ENCODE results near the gene TRIM67.

TRIM67 gene

DNA sequence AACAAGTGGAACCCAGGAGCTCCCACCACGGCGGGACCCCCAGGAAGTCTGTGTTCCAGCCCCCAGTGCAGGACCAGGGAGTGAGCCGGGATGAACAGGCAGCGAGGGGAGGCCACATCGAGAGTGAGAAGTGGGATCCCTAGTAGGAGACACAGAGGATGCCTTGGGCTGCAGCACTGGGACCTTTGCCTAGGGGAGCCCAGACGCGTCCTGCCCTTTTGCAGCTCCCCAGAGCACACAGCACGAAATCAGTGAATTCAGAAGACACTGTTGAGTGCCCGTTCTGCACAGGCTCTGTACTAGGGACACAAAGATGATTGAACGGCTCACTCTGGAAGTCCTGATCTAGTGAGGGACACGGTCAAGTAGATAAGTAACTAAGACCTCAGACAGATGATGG, 23.5 kb downstream of the TRIM67 start:
- DNase-seq, result no peak

DNA sequence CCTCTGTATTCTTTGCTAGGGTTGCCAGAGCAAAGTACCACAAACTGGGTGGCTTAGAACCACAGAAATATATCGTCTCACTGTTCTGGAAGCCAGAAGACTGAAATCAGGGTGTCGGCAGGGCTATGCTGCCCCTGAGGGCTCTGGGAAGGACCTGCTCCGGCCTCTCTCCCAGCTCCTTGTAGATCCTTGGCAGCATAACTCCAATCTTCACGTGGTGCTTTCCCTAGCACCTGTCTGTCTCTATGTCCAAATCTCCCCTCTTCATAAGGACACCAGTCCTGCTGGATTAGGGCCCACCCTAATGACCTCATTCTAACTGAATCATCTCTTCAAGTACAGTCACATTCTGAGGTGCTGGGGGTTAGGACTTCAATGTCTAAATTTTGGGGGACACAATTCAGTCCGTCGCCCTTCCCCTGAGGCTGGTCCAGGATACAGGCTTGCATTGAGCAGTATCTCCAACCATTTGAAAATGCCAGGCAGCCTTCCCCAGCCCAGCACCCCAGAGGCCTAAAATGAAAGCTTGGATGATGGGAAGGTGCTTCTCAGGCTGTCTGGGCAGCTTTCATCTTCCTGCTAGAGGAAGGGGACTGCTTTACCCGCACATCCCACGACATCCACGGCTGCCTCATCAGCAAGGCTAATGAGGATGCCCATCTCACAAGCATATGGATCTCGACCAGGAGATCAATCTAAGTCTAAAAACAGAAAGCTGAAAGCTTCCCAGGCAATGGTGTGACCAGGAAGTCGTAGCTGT, 24.7 kb downstream of the TRIM67 start:
- no peak for DNase-seq

DNA sequence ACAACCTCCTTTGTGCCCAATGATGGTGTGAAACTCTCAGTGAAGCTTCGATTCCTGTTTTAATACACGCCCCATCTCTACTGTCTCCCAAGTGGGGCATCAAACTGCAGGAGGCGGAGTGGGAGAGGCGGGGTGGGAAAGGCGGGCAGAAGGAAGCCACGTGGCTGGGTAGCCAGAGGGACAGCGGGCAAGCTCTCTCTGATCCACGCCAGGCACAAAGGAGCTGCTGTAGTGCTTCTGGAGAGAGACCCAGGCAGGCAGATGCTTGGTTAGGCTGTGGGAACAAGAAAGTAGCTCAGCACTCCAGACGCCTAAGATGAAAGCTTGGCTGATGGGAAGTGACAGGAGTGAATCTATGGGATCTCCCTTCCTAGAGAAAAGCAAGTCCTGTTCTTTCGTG, 25.7 kb downstream of the TRIM67 start:
- DNase-seq, result no peak

DNA sequence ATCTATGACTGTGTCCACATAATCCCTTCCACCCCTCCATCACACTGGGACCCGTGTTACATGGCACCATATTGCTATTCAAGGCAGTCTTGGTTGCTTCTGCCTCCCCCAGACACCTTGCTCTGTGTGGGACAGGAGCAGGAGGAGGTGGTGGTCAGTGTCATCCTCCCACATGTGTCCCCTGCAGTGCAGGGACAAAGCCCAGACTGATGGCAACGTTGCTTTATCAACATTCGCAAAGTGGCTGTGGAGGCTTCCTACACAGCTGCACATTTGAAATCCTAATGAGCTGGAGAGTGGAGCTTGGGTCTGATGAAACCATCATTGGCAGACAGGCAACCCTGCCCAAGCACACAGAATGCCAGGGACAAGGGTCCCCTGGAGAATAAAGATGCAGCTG, 26.2 kb downstream of the TRIM67 start:
- DNase-seq, result no peak

DNA sequence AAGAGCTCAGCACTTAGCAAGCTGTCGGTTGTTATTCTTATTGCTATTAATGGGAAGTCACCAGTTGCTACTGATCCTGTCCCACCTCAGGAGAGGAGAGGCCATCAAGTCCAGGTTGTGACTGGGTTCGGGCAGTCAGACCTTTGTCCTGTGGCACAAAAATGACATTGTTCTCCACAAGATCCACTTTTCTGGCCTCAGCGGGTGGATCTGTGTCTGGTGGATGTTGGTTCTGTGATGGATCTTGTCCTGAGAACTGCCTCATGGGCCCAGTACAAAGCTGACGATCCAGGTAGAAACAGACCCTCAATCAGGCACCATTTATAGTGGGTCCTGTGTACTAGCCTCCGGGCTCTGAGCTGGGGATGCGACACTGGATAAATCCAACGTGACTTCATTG, 26.9 kb downstream of the TRIM67 start:
- DNase-seq, result no peak

DNA sequence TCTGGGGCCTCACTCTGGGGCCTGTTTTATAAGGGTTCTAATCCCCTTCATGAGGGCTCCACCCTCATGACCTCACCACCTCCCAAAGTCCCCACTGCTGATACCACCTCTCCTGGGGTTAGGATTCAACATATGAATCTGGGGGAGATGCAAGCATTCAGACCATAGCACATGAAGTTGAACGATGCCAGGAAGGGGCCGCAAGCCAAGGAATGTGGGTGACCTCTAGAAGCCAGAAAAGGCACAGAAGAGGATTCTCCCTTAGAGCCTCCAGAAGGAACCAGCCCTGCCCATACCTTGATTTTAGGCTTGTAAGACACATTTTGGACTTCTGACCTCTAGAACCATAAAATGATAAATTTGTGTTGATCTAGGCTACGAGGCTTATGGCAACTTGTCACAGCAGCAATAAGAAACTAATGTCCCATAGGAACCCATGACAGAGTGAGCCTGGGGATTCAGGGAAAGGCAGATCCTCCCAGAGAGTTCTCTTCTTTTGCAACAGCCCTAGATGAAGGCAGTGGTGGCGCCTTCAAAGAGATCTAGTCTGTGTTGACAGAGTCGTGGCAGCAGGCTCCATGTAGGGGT, 27.9 kb downstream of the TRIM67 start:
- DNase-seq, result no peak

DNA sequence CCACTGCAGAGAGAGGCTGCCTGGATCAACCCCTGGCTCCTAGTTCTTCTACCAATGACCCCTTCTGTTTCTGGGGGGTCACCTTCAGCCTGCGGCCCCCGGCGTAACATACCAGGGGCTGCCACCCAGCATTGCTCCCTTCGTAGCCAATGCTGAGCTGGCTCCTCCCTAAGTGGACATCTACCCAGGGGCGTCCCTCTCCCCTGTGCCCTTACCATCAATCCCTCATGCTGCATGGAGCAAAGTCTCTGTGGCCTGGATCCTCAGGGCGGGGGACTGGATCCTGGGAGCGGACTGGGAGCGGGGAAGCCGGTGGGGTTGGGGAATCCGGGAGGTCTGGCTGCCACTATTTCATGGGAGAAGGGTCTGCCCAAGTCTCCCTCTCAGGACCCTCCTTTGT, 28.6 kb downstream of the TRIM67 start:
- DNase-seq, result no peak

DNA sequence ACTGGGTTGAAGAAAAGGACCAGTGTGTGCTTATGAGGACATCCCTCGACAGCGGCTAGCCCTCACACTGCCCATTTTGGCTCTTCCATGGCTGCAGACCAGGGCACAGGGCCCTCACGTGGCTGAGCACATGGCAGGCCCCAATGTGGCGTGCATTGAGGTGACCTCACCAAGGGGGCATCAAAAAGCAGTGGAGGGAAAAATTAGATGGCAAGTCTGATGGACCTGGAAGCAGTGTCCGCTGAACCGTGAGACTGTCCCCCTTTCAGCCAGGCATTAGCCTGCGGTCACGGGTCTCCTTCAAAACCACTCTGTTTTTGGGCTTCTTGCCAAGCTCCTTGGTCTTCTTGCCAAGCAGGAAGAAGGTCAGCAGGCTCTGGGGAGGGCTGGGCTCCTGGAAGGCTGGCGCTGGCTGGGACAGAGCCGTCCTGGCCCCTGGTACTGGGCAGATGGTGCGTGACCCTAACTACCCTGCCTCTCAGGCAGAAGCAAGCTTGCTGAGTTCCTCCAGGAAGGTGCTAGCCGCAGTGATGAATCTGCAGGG, 30.8 kb downstream of the TRIM67 start:
- no peak for DNase-seq

DNA sequence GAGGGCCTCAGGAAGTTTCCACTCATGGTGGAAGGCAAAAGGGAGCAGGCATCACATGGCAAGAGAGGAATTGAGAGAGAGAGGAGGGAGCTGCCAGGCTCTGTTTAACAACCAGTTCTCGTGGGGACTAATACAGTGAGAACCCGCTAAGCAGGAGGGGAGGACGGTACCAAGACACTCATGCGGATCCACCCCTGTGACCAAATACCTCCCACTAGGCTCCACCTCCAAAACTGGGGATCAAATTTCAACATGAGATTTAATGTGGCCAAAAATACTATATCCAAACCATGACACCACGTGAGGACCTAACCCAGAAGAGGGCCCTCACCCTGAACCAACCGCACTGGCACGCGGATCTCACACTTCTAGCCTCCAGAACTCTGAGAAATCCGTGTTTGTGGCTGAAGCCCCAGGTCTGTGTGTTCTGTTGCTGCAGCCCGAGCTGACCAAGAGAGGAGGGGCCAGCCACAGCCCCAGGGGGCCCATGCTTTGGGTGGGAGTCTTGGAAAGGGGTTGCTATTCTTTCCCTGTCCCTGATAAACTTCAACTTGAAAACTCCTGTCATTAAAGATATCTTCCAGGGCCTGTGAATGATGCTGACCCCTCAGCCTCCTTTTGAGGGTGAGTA, 32.0 kb downstream of the TRIM67 start:
- no peak for DNase-seq

DNA sequence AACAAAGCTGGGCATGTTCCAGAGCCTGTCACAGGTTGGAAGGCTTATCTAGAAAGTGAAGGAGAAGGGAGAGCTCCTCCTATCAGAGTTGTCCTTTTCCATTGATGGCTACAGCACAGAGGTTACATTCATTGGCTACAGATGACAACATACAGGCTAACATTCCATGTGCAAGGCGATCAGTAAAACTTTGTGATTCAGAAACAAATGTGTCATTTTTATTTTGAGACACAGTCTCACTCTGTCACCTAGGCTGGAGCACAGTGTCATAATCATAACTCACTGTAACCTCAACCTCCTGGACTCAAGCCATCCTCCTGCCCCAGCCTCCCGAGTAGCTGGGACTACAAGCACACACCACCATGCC, 32.6 kb downstream of the TRIM67 start:
- no peak for DNase-seq

DNA sequence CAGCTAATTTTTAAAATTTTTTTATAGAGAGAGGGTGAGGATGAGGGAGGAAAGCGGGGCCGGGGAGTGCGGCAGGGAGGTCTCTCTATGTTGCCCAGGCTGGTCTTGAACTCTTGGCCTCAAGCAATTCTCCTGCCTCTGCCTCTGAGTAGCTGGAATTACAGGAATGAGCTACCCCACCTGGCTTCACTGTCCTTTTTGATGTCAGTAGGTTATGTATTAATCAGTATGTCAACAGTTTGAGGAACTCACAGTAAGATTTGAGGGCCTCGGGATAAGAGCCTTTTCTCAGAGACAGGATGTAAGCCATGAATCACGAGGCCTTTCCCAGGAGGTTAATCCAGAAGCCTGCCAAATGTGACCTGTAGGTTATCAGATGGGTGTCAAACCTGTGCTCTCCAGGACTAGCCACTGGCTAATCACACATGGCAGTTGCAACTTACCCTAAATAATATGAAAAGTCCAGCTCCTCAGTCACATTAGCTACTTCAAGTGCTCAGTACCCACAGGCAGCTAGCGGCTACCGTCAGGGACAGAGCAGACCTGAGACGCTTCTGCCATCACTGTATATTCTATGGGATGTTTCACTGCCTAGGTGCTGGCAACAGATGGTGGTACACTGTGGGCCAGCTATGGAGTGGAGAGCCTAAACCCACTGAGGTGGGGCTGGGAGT, 33.1 kb downstream of the TRIM67 start:
- DNase-seq, result no peak

DNA sequence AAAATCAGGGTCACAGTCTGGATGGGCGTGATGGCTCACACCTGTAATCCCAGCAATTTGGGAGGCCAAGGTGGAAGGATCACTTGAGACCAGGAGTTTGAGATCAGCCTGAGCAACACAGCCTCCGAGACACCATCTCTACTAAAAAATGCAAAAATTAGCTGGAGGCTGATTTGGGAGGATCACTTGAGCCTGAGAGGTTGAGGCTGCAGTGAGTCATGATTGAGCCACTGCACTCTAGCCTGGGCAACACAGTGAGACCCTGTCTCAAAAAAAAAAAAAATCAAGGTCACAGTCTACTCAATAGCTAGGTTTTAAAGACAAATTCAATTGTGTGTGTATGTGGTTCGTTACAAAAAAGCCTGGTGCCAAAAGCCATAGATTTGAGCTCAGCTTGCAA, 34.4 kb downstream of the TRIM67 start:
- DNase-seq, result no peak

DNA sequence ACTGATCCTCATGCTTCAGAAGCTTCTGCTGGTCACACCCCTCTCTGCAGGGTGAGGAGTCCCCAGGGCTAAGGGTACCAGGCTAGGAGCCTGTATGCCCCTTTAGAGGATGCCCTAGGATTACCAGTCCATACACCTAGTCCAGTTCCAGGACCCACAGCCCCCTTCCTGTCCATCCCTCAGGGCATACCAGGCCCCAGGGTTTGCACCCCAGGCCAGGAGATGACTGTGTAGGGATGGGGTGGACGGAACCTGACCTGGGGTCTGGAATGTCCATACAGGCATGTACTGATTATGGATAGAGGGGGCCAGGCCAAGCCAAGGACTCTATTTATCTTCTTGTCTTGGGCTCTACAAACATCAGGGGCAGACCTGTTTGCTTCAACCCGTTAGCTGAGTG, 34.9 kb downstream of the TRIM67 start:
- DNase-seq, result no peak

DNA sequence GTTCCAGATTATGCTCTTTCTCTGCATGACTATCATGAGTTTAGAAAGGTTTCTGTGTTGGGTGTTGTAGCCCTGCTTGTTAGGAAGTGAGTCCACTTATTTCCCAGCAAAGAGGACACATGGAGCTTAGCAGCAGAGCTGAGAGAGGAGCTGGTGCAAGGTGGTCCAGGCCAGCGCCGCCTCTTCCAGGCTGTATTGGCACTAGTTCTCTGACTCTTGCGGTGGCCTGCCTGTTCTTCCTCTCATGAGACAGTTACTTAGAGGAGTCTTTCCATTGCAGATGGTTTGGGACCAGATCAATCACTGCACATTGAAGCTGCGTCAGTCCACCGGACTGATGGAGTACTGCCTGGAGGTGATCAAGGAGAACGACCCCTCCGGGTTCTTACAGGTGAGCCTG, 38.0 kb downstream of the TRIM67 start:
- DNase-seq, result no peak

DNA sequence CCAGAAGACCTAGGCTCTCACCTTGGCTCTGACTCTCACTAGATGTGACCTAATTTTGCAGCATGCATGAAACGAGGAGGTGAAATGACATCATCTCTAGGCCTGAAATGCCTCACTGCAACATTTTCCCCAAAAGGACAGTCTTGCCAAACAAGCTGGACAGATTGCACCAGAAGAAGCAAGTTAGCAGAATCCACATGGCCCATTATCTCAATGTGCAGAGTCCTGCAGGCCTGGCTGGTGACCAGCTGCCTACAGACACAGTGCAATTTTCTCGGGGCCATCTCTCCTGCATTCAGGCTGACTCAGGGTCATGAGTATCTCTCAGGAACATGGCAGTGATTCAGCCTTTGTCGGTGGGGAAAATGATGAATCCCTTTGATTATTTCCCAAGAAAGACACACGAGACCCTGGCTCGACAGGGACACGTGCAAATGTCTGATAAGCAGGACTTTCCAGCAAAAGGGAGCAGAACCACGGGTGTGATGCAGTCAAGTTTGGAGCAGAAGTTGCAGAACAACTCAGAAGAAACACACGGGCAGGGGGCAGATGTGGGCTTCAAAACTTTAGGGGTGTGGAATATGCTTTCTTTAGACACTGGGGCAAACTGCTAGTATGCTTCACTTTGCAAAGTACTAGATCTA, 38.7 kb downstream of the TRIM67 start:
- no peak for DNase-seq

DNA sequence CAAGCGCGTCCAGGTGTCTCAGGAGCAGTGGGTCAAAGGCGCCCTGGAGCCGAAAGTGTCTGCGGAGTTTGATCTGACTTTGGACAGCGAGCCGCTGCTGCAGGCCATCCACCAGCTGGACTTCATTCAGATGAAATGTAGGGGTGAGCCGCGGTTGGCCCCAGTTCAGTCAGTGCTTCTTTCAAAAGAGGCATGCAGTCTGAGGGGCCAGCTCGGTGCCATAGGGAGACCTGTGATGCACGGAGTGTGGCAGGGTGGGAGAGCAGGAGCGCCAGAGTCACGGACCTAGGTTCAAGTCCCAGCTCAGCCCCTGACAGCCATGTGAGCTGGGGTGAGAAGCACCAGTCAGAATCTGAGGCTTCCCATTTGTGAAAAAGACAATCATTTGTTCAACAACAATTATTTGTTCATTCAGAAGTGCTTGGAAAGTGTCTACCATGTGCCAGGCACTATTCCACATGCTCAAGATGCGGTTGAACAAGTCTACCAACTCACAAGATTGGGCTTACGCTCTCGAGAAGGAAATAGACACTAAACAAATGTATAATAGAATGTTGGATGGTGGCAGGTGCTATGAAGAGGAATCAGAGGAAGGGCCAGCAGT, 39.6 kb downstream of the TRIM67 start:
- DNase-seq, result no peak

DNA sequence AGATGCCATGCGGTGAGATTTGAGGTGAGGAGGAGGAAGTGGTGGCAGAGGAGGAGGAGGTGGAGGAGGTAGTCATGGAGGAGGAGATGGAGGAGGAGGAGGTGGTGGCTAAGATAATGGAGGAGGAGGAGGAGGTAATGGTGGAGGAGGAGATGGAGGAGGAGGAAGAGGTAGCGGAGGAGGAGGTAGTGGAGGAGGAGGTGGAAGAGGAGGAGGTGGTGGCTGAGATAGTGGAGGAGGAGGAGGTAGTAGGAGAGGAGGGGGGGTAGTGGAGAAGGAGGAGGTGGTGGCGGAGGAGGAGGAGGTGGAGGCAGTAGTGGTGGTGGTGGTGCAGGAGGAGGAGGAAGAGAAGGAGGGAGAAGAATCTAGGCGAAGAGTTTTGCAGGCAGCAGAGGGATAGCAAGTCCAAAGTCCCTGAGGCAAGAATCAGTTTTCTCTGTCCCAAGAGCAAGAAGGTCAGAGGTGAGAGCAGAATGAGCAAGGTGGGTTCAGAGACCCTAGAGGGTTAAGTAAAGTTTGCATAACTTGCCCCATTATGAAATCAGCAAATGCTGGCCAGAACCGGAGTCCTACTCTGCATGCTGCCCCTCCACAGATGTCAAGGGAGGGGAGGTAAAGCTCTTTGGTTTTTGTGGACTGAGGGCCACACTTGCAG, 40.2 kb downstream of the TRIM67 start:
- DNase-seq, result no peak

DNA sequence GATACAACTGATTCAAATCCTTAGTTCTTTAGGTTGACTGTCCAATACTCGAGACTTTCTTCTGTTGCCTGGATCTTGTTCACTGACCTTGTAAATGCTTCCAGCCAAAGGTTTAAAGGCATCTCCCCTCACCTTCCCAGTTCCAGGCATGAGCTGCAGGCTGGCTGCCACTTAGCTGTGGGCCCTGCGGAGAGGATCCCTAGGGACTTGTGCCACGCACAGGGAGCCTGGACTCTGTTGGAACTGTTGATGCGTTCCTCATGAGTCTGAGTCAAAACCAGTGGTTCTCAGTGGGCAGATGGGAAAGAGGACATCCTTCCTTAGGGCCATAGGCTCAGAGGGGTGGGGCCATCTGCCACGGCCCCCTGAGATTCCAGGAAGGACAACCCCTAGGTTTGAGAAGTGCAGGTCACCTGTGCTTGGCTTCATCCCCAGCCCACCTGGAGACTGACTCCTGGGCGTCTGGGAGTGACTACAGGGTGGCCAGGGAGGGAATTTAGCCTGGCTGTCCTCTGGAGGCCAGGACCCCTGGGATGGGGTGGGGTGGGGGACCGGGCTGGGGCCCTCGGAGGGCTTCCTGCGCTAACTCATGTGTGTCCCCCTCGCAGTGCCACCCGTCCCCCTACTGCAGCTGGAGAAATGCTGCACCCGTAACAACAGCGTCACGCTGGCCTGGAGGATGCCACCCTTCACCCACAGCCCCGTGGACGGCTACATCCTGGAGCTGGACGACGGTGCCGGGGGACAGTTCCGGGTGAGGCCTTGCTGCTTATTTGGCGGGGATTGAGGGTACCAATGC, 41.6 kb downstream of the TRIM67 start:
- DNase-seq, result no peak

DNA sequence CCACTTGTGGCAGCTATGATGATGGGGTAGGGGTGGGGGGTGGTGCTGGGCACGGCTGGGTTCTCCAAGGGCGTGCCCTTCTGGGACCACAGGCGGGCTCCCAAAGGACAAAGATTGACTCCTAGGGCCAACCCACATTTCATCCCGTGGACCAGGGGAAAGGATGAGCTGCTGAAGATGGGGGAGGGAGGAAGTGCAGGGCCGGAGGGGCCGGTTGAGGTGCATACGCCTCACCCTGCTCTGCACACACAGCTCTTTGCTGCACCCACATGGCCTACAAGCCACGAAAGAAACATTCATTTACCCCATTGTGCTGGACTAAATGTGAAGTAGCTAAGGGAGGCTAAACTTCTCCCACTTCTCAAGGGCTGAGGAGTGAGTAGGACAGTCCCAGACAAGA, 45.0 kb downstream of the TRIM67 start:
- no peak for DNase-seq

DNA sequence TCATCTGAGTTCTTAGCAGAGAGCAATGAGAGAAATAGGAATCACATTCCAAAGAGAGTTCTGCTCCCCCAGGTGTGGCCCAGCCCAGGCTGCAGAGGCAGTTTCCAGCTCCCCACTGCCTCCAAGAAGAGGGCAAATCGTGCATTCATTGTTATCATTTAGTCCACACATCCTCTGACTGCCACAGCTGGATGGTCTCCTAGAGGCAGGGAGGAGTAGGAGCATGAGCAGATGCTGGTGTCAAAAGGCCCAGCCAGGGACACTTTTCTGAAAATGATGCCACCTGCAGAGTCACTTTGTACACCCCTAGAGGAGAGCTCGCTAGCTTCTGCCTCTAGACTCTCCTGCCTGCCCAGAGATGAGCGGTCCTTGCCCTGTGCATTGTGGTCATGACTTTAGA, 45.6 kb downstream of the TRIM67 start:
- no peak for DNase-seq

DNA sequence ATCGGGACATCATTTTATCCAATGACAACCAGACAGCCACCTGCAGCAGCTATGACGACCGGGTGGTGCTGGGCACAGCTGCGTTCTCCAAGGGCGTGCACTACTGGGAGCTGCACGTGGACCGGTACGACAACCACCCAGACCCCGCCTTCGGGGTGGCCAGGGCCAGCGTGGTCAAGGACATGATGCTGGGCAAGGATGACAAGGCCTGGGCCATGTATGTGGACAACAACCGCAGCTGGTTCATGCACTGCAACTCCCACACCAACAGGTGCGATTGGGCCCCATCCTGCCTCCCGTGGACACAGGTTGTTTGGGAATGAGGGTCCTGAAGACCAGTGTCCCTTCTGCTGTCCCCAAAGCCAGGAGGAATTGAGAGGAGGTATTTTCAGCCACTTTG, 47.1 kb downstream of the TRIM67 start:
- DNase-seq, result no peak

Measured in activated T-cell treated with anti-CD3 and anti-CD28 coated beads, Interleukin-2, amount 50 U/mL, for 1 hour (primary cell).